HEK293T (cell line): ENCODE measurements around the gene MASP1.

Experiments used
- ARNT ChIP-seq: fragments of 450-650 bp; IDR thresholded peaks from 2 replicates; pipeline ENCODE4 v1.6.1; 2017; ENCODE audit warnings: mild to moderate bottlenecking
- BHLHE40 ChIP-seq: fragments of 450-650 bp; IDR thresholded peaks from 2 replicates; pipeline ENCODE4 v1.6.1; 2016; ENCODE audit warnings: mild to moderate bottlenecking, moderate library complexity, borderline replicate concordance
- CTBP1 ChIP-seq: fragments of 450-650 bp; IDR thresholded peaks from 2 replicates; pipeline ENCODE4 v1.6.1; 2016; ENCODE audit warnings: borderline replicate concordance
- ELF4 ChIP-seq: fragments of 450-650 bp; IDR thresholded peaks from 2 replicates; pipeline ENCODE4 v1.6.1; 2017; ENCODE audit warnings: antibody characterized with exemption
- FOXA1 ChIP-seq: fragments of 450-650 bp; IDR thresholded peaks from 2 replicates; pipeline ENCODE4 v1.6.1; 2016; ENCODE audit warnings: mild to moderate bottlenecking
- FOXK2 ChIP-seq: fragments of 450-650 bp; IDR thresholded peaks from 2 replicates; pipeline ENCODE4 v1.6.1; 2016; ENCODE audit warnings: mild to moderate bottlenecking
- FOXM1 ChIP-seq: fragments of 450-650 bp; IDR thresholded peaks from 2 replicates; pipeline ENCODE4 v1.6.1; 2017; ENCODE audit warnings: mild to moderate bottlenecking, borderline replicate concordance
- HDGF ChIP-seq: fragments of 450-650 bp; IDR thresholded peaks from 2 replicates; pipeline ENCODE4 v1.6.1; 2017; ENCODE audit warnings: antibody characterized with exemption, borderline replicate concordance
- LEF1 ChIP-seq: fragments of 450-650 bp; IDR thresholded peaks from 2 replicates; pipeline ENCODE4 v1.6.1; 2017; ENCODE audit warnings: mild to moderate bottlenecking, borderline replicate concordance
- NFRKB ChIP-seq: fragments of 450-650 bp; IDR thresholded peaks from 2 replicates; pipeline ENCODE4 v1.6.1; 2016; ENCODE audit warnings: mild to moderate bottlenecking, moderate library complexity
- SP1 ChIP-seq: fragments of 450-650 bp; IDR thresholded peaks from 2 replicates; pipeline ENCODE4 v1.6.1; 2017
- SUZ12 ChIP-seq: fragments of 450-650 bp; IDR thresholded peaks from 2 replicates; pipeline ENCODE4 v1.6.1; 2016; ENCODE audit warnings: mild to moderate bottlenecking
- TARDBP ChIP-seq: fragments of 450-650 bp; IDR thresholded peaks from 2 replicates; pipeline ENCODE4 v1.6.1; 2016

DNA sequence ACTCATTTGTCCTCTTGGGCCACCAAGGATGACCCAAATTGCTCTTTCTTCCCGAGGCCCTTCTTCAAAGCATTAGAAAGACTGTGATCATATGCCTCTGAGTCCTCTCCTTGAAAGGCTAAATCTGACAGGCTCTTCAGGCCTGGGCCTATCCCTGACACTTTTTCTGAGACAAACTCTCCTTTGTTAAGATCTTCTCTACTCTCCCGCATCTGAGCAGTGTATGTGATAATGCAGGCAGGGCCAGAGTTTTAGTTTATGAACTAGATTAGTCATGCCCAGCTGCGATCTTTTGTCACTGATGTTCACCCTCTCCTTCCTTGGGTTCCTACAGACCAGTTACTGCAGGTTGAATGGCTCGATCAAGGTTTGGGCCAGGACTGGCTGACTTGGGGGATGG is 39.2 kb downstream of the MASP1 start:
- TF ChIP-seq FOXM1 (no peak), SP1 (no peak), BHLHE40 (no peak), SUZ12 (no peak), ELF4 (no peak), HDGF (no peak), FOXA1 (no peak), NFRKB (no peak), TARDBP (no peak), ARNT (no peak), LEF1 (no peak), CTBP1 (no peak), FOXK2 (no peak)
